Left lobe of liver (tissue), 2 donors: ENCODE measurements around the gene IQGAP3. TPM values are rescaled to one million over a fixed set of nuclear protein-coding genes. Genes with fewer than 3 reads are reported as not detected.
"Not testable (repeated sequence)": the region's sequence is repeated elsewhere in the genome, so short reads cannot be mapped to it uniquely, and the experiment has no call there.

Experiments used
- ATAC-seq: fragments of 200-7000 bp; cut with Tn5 transposase; one replicate; pipeline ENCODE4 v1.9.1; 2020; ENCODE audit warnings: mild to moderate bottlenecking, moderate library complexity
- DNase-seq: peaks from one replicate; pipeline ENCODE4 v3.0.0-alpha.2; 2020; ENCODE audit warnings: low spot score
- total RNA-seq: library from RNA; stranded (reverse); gene quantifications from one replicate; pipeline ENCODE4 v1.2.1, GENCODE V29; 2021
- donor health status: DM: no; HTN: no; CAD: no; lungs with moderate emphysema.
- donor health status: DM: no; HTN: yes; CAD: no.

The IQGAP3 gene
- total RNA-seq = 0.23 TPM

- ATAC-seq (peak; percentile 99), DNase-seq (peak; percentile 87)
Observed at GRCh38 chr1:156571919-156572662, at the start of gene IQGAP3. IQGAP3 (minus strand) TSS chr1:156572565; CDS start chr1:156572529, 36 bp downstream.

GRCh38 chr1:156619582-156619955, 47.2 kb upstream of the IQGAP3 start:
- DNase-seq (no peak), ATAC-seq (no peak)

- no peak for DNase-seq
- ATAC-seq = peak; percentile 57
Observed at GRCh38 chr1:156618853-156619581, 46.7 kb upstream of the IQGAP3 start, which contains the start of gene HAPLN2. HAPLN2 (plus strand) TSS chr1:156619415; CDS start chr1:156623491, 4,076 bp downstream.

- peak; percentile 47 for ATAC-seq
- DNase-seq = no peak
Observed at GRCh38 chr1:156616463-156616862, 44.1 kb upstream of the IQGAP3 start.

- DNase-seq (no peak), ATAC-seq (no peak)
Observed at GRCh38 chr1:156615946-156616345, 43.6 kb upstream of the IQGAP3 start.

- no peak for DNase-seq
- no peak for ATAC-seq
Observed at GRCh38 chr1:156612666-156613065, 40.3 kb upstream of the IQGAP3 start.

- ATAC-seq, DNase-seq: not testable (repeated sequence)
Observed at GRCh38 chr1:156610072-156610471, 37.7 kb upstream of the IQGAP3 start.

GRCh38 chr1:156608981-156609380, 36.6 kb upstream of the IQGAP3 start:
- ATAC-seq = peak; percentile 33
- DNase-seq = no peak

GRCh38 chr1:156608036-156608674, 35.8 kb upstream of the IQGAP3 start:
- peak; percentile 100 for ATAC-seq
- DNase-seq = no peak

GRCh38 chr1:156607344-156607743, 35.0 kb upstream of the IQGAP3 start:
- not testable (repeated sequence) for DNase-seq, ATAC-seq

- no peak for DNase-seq
- ATAC-seq = no peak
Observed at GRCh38 chr1:156602557-156602993, 30.2 kb upstream of the IQGAP3 start.

GRCh38 chr1:156601892-156602291, 29.5 kb upstream of the IQGAP3 start:
- no peak for ATAC-seq
- no peak for DNase-seq

GRCh38 chr1:156601122-156601830, 28.9 kb upstream of the IQGAP3 start, which contains the start of gene GPATCH4:
GPATCH4 (minus strand) TSS chr1:156601479.
- peak; percentile 93 for ATAC-seq

GRCh38 chr1:156600733-156601121, 28.4 kb upstream of the IQGAP3 start:
- ATAC-seq (peak; percentile 10), DNase-seq (no peak)

More at GRCh38 chr1:156601122-156601830, 28.9 kb upstream of the IQGAP3 start, which contains the start of gene GPATCH4:
- DNase-seq = peak; percentile 79

GRCh38 chr1:156599811-156600210, 27.4 kb upstream of the IQGAP3 start:
- ATAC-seq (no peak), DNase-seq (no peak)

GRCh38 chr1:156598731-156599432, 26.5 kb upstream of the IQGAP3 start:
- no peak for DNase-seq
- no peak for ATAC-seq

GRCh38 chr1:156598125-156598524, 25.8 kb upstream of the IQGAP3 start:
- DNase-seq (no peak), ATAC-seq (no peak)

- ATAC-seq = no peak
Observed at GRCh38 chr1:156596426-156596825, 24.1 kb upstream of the IQGAP3 start.

GRCh38 chr1:156595016-156595415, 22.7 kb upstream of the IQGAP3 start:
- ATAC-seq (no peak), DNase-seq (no peak)

More at GRCh38 chr1:156596426-156596825, 24.1 kb upstream of the IQGAP3 start:
- no peak for DNase-seq

- DNase-seq (no peak), ATAC-seq (no peak)
Observed at GRCh38 chr1:156594190-156594589, 21.8 kb upstream of the IQGAP3 start.
